IPS DF 4.7 (cell line): ENCODE results near the gene ATG9A.
"Not testable (repeated sequence)": the region's sequence is repeated elsewhere in the genome, so short reads cannot be mapped to it uniquely, and the experiment has no call there.

Source experiments
- DNase-seq: peaks from one replicate; pipeline ENCODE4 v3.0.0-alpha.2; 2013; ENCODE audit warnings: low spot score; ENCODE audit errors: extremely low read depth

The ATG9A gene

DNA sequence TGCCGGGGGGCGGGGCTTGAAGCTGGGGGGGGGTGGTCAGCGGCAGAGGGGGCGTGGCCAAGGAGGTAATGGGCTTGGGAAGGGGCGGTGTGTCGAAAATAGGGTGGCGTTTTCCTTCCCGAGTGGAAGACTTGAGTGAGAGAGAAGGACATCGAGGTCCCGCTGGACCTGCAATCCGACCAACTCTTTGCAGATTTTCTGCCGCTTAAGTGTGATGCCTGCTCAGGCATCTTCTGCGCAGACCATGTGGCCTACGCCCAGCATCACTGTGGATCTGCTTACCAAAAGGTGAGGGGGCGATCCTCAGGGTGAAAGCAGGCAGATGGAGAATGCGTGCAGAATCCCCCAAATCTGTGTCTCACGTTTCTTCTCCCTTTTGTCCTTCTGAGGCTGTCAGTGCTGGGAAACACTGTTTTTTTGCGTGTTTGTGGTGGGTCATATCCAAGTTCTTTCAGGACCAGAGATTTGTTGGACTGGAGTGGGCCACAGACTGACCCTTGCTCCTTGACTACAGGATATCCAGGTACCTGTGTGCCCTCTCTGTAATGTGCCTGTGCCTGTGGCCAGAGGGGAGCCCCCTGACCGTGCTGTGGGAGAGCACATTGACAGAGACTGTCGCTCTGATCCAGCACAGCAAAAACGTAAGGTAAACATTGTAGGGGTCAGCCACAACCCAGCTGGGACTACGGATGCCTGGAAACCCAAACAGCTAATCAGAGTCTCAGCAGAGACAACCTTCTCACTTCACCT, 22.1 kb downstream of the ATG9A start:
- no peak for DNase-seq

- no peak for DNase-seq
Measured at GRCh38 chr2:219206328-219207133, 22.9 kb downstream of the ATG9A start, which contains the start of gene ZFAND2B. Gene ZFAND2B (plus strand): TSS chr2:219206782. CDS start chr2:219206988, 206 bp downstream.

DNA sequence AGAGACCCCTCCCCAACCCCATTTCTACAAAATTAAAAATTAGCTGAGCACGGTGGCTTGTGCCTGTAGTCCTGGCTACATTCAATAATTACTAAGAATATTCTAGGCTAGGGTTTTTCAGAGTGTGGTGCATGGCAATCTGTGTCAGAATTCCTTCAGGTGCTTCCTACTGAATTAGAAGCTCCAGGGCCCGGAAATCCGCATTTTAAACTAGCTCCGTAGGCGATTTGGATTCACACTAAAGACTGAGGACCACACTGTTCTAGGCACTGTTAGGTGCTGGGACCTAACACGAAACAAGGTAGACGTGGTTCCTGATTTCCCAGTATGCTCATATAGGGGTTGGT, 23.5 kb downstream of the ATG9A start:
- no peak for DNase-seq

DNA sequence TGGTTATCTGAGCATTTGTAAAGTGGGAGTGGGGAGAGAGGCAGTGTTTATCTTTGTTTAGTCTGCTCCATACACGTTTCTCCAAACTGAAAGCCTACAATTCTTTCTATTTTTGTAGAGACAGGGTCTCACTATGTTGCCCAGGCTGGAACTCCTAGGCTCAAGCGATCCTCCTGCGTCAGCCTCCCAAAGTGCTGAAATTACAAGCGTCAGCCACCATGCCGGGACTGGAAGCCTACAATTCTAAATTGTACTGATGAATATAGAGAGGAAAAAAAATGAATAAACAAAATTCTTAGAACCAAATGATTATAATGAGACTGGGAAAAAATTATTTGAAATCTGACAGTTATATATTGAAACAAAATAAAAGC, 24.3 kb downstream of the ATG9A start:
- no peak for DNase-seq

- DNase-seq = no peak
Measured at GRCh38 chr2:219204425-219205164, 24.8 kb downstream of the ATG9A start.

- not testable (repeated sequence) for DNase-seq
Measured at GRCh38 chr2:219201331-219201730, 28.1 kb downstream of the ATG9A start.

- not testable (repeated sequence) for DNase-seq
Measured at GRCh38 chr2:219200502-219201326, 28.7 kb downstream of the ATG9A start.

GRCh38 chr2:219199470-219200211, 29.8 kb downstream of the ATG9A start:
- DNase-seq = no peak

DNA sequence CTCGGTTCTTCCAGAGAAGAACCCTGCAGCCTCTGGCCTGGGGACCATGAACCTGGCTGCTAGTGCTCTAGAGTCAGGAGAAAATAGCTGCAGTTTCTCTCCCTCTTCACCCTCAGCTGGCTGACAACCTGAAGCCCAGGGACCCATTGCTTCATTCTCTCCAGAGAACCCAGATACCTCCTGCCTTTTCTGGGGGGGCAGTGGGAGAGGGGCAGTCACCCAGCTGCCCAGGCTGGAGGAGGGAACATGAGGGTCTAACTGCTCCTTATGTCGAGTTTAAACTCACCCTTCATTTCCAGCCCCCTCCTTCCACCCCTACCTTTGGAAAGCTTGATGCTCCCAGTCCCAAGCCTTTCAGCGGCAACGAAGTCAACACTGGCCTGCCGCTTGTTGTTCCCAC, 30.5 kb downstream of the ATG9A start:
- DNase-seq = no peak

GRCh38 chr2:219197388-219197787, 32.0 kb downstream of the ATG9A start:
- DNase-seq = no peak

- DNase-seq = no peak
Measured at GRCh38 chr2:219186754-219187456, 42.5 kb downstream of the ATG9A start.

DNA sequence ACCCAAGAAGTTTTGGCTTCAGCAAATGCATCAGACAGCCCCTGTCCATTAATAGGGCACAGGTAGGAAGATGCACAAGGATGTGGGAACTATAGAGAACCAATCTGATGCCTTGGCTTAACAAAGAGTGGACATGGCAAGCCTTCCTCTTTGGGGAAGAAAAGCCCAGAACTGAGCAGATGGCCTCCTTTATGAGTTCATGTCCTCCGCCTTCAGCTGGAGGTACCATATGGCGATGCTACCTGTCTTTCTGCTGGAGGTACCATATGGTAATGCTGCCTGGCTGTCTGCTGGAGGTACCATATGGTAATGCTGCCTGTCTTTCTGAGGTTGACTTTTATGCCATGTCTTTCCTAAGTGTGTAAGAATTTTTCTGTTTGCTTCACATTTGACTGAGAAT, 45.3 kb downstream of the ATG9A start:
- no peak for DNase-seq

DNA sequence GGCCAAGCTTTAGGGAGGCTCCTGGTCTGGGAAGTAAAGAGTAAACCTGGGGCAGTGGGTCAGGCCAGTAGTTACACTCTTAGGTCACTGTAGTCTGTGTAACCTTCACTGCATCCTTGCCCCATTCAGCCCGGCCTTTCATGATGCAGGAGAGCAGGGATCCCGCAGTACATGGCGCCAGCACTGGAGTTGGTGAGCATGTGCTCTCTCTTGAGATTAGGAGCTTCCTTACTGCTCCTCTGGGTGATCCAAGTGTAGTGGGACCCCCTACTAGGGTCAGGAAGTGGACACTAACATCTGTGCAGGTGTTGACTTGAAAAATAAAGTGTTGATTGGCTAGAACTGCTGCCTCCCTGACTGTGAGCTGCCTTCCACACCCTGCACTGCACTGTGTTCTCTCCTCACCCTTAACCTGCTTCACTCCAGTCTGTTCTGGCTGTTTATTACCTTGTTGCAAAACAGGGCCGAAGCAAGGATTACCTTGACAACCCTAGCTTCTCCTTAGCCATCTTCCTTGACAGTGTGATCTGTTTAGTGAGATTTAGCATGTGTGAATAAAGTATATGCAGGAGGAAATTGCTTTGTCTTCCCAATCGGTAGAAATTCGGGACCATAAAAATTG, 46.2 kb downstream of the ATG9A start:
- no peak for DNase-seq

- no peak for DNase-seq
Measured at GRCh38 chr2:219182331-219183150, 46.9 kb downstream of the ATG9A start.

- no peak for DNase-seq
Measured at GRCh38 chr2:219181531-219181930, 47.9 kb downstream of the ATG9A start.

DNA sequence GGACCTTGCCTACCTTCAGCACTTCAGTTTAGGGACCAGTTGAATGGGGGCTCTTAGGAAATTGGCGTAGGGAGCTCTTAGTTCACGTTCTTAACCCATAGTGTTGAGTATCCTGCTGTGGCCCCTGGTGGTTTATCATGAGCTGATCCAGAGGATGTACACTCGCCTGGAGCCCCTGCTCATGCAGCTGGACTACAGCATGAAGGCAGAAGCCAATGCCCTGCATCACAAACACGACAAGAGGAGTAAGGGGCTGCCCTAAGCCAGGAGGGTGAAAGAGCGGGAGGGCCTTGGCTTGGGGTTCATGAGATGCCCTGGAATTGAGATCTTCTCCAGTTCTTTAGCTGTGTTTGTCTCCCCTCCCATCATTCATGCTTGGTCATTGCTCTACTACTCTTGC, 48.5 kb downstream of the ATG9A start:
- DNase-seq = no peak

DNA sequence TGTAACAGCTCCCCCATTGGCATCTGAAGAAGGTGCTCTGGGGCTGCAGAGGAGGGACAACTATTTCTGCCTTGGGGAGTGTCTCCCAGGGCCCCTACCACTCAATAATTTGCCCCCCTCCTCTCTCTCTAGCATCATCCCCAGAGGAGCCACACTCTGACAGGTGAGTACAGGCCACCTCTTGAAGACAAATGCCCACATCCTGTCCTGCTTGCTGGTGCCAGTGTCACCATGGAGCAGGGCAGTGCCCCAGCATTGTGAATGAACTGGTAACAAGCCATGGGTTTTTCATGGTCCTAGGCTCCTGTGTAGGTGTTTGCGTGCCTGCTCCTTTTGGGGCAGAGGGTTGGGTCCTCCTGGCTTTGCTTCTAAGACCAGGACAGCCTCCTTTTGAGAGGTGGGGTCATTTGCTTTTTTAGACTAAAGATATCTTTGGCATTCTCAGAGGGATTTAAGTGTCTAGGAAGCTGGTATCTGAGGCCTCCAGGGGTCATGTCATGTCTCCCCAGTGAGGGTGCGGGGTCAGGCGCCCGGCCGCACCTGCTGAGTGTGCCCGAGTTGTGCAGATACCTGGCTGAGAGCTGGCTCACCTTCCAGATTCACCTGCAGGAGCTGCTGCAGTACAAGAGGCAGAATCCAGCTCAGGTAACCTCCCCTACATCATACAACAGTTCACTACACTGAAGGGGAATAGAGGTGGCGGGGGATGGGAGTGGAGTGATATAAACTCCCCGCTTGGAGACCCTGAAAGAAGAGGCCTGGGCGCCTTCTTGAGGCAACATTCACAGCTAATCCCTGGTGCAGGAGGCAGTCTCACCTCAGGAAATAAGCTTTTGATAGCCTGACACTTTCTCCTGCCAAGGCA, 49.6 kb downstream of the ATG9A start:
- no peak for DNase-seq
